Measurements from ENCODE around the gene PISD.
"Not testable (repeated sequence)": the region's sequence is repeated elsewhere in the genome, so short reads cannot be mapped to it uniquely, and the experiment has no call there.

PISD gene

GRCh38 chr22:31602259-31602952 lies 59.6 kb downstream of the PISD start:
- DNase-seq (ENCODE audit: low spot score), result no peak
- Mint-ChIP-seq H3K36me3 (ENCODE audit: low read depth) (peaks cover 40% of the 10 kb centered on the region), H3K9me3 (no peaks in the 10 kb centered on the region), H3K4me3 (no peak overlapping the region), H3K4me1 (ENCODE audit: low read depth) (no peaks in the 10 kb centered on the region), H3K27ac (peak overlapping the region; percentile 20), H3K27me3 (ENCODE audit: low read depth) (no peaks in the 10 kb centered on the region)

- no peak for DNase-seq (ENCODE audit: low spot score)
- Mint-ChIP-seq H3K9me3 (no peaks in the 10 kb centered on the region), H3K4me1 (ENCODE audit: low read depth) (no peaks in the 10 kb centered on the region), H3K27ac (peak overlapping the region; percentile 41), H3K27me3 (ENCODE audit: low read depth) (no peaks in the 10 kb centered on the region), H3K36me3 (ENCODE audit: low read depth) (peaks cover 15% of the 10 kb centered on the region), H3K4me3 (no peak overlapping the region)
Observed at GRCh38 chr22:31595271-31595670, 66.7 kb downstream of the PISD start.

- H3K27ac Mint-ChIP-seq; DNase-seq (ENCODE audit: low spot score); H3K27me3 Mint-ChIP-seq (ENCODE audit: low read depth); H3K4me3 Mint-ChIP-seq; H3K9me3 Mint-ChIP-seq: not testable (repeated sequence)
- peaks cover 45% of the 10 kb centered on the region for H3K36me3 Mint-ChIP-seq (ENCODE audit: low read depth)
- H3K4me1 Mint-ChIP-seq (ENCODE audit: low read depth), result peaks cover 20% of the 10 kb centered on the region
Observed at GRCh38 chr22:31590161-31590560, 71.9 kb downstream of the PISD start.

GRCh38 chr22:31588970-31589675 lies 72.9 kb downstream of the PISD start:
- Mint-ChIP-seq H3K27ac (no peak overlapping the region), H3K36me3 (ENCODE audit: low read depth) (peaks cover 50% of the 10 kb centered on the region), H3K9me3 (no peaks in the 10 kb centered on the region), H3K4me3 (no peak overlapping the region), H3K4me1 (ENCODE audit: low read depth) (peaks cover 31% of the 10 kb centered on the region), H3K27me3 (ENCODE audit: low read depth) (no peaks in the 10 kb centered on the region)
- no peak for DNase-seq (ENCODE audit: low spot score)

- DNase-seq (ENCODE audit: low spot score), result no peak
- peaks cover 47% of the 10 kb centered on the region for H3K4me1 Mint-ChIP-seq (ENCODE audit: low read depth)
- no peaks in the 10 kb centered on the region for H3K27me3 Mint-ChIP-seq (ENCODE audit: low read depth)
- peak overlapping the region; percentile 87 for H3K27ac Mint-ChIP-seq
- no peaks in the 10 kb centered on the region for H3K9me3 Mint-ChIP-seq
- H3K36me3 Mint-ChIP-seq (ENCODE audit: low read depth), result peaks cover 62% of the 10 kb centered on the region
- peak overlapping the region; percentile 72 for H3K4me3 Mint-ChIP-seq
Observed at GRCh38 chr22:31586137-31586920, 75.7 kb downstream of the PISD start.

GRCh38 chr22:31585161-31585859 lies 76.7 kb downstream of the PISD start:
- DNase-seq (ENCODE audit: low spot score), result peak; percentile 64
- no peaks in the 10 kb centered on the region for H3K9me3 Mint-ChIP-seq
- no peaks in the 10 kb centered on the region for H3K27me3 Mint-ChIP-seq (ENCODE audit: low read depth)
- H3K27ac Mint-ChIP-seq, result peak overlapping the region; percentile 87
- peak overlapping the region; percentile 72 for H3K4me3 Mint-ChIP-seq
- H3K36me3 Mint-ChIP-seq (ENCODE audit: low read depth), result peaks cover 66% of the 10 kb centered on the region
- H3K4me1 Mint-ChIP-seq (ENCODE audit: low read depth), result peaks cover 47% of the 10 kb centered on the region

GRCh38 chr22:31584804-31585160 lies 77.2 kb downstream of the PISD start:
- Mint-ChIP-seq H3K9me3 (no peaks in the 10 kb centered on the region), H3K4me1 (ENCODE audit: low read depth) (peaks cover 47% of the 10 kb centered on the region), H3K27ac (peak overlapping the region; percentile 87), H3K27me3 (ENCODE audit: low read depth) (no peaks in the 10 kb centered on the region), H3K36me3 (ENCODE audit: low read depth) (peaks cover 72% of the 10 kb centered on the region), H3K4me3 (peak overlapping the region; percentile 72)
- DNase-seq (ENCODE audit: low spot score), result no peak

GRCh38 chr22:31583861-31584485 lies 78.0 kb downstream of the PISD start:
- peaks cover 47% of the 10 kb centered on the region for H3K4me1 Mint-ChIP-seq (ENCODE audit: low read depth)
- H3K36me3 Mint-ChIP-seq (ENCODE audit: low read depth), result peaks cover 67% of the 10 kb centered on the region
- no peak for DNase-seq (ENCODE audit: low spot score)
- H3K4me3 Mint-ChIP-seq, result peak overlapping the region; percentile 72
- H3K27ac Mint-ChIP-seq, result peak overlapping the region; percentile 87
- H3K9me3 Mint-ChIP-seq, result no peaks in the 10 kb centered on the region
- H3K27me3 Mint-ChIP-seq (ENCODE audit: low read depth), result no peaks in the 10 kb centered on the region

- DNase-seq (ENCODE audit: low spot score), result no peak
- Mint-ChIP-seq H3K4me1 (ENCODE audit: low read depth) (peaks cover 24% of the 10 kb centered on the region), H3K4me3 (no peak overlapping the region), H3K9me3 (no peaks in the 10 kb centered on the region), H3K36me3 (ENCODE audit: low read depth) (peaks cover 56% of the 10 kb centered on the region), H3K27me3 (ENCODE audit: low read depth) (no peaks in the 10 kb centered on the region), H3K27ac (no peak overlapping the region)
Observed at GRCh38 chr22:31579835-31580242, 82.2 kb downstream of the PISD start.

- no peaks in the 10 kb centered on the region for H3K27me3 Mint-ChIP-seq (ENCODE audit: low read depth)
- no peak overlapping the region for H3K4me3 Mint-ChIP-seq
- DNase-seq (ENCODE audit: low spot score), result no peak
- H3K27ac Mint-ChIP-seq, result no peak overlapping the region
- H3K9me3 Mint-ChIP-seq, result no peaks in the 10 kb centered on the region
- H3K36me3 Mint-ChIP-seq (ENCODE audit: low read depth), result peaks cover 49% of the 10 kb centered on the region
- peaks cover 8% of the 10 kb centered on the region for H3K4me1 Mint-ChIP-seq (ENCODE audit: low read depth)
Observed at GRCh38 chr22:31578171-31578570, 83.8 kb downstream of the PISD start.

GRCh38 chr22:31577711-31578110 lies 84.3 kb downstream of the PISD start:
- H3K27ac Mint-ChIP-seq, result no peak overlapping the region
- H3K4me1 Mint-ChIP-seq (ENCODE audit: low read depth), result peaks cover 8% of the 10 kb centered on the region
- H3K36me3 Mint-ChIP-seq (ENCODE audit: low read depth), result peaks cover 52% of the 10 kb centered on the region
- DNase-seq (ENCODE audit: low spot score), result no peak
- H3K4me3 Mint-ChIP-seq, result no peak overlapping the region
- no peaks in the 10 kb centered on the region for H3K27me3 Mint-ChIP-seq (ENCODE audit: low read depth)
- no peaks in the 10 kb centered on the region for H3K9me3 Mint-ChIP-seq

- H3K4me1 Mint-ChIP-seq (ENCODE audit: low read depth), result peaks cover 5% of the 10 kb centered on the region
- H3K27me3 Mint-ChIP-seq (ENCODE audit: low read depth), result no peaks in the 10 kb centered on the region
- no peak overlapping the region for H3K27ac Mint-ChIP-seq
- peaks cover 53% of the 10 kb centered on the region for H3K36me3 Mint-ChIP-seq (ENCODE audit: low read depth)
- no peak overlapping the region for H3K4me3 Mint-ChIP-seq
- DNase-seq (ENCODE audit: low spot score), result no peak
- no peaks in the 10 kb centered on the region for H3K9me3 Mint-ChIP-seq
Observed at GRCh38 chr22:31575190-31575589, 86.8 kb downstream of the PISD start.

- Mint-ChIP-seq H3K36me3 (ENCODE audit: low read depth) (peaks cover 53% of the 10 kb centered on the region), H3K4me1 (ENCODE audit: low read depth) (peaks cover 5% of the 10 kb centered on the region), H3K27me3 (ENCODE audit: low read depth) (no peaks in the 10 kb centered on the region), H3K27ac (no peak overlapping the region), H3K4me3 (no peak overlapping the region), H3K9me3 (no peaks in the 10 kb centered on the region)
- DNase-seq (ENCODE audit: low spot score), result no peak
Observed at GRCh38 chr22:31574055-31574670, 87.9 kb downstream of the PISD start.
